A549 treated with GW870086 at 1 μM for 4 hours (cell line): ENCODE measurements around the gene CYB561A3. TPM values are rescaled to one million over a fixed set of nuclear protein-coding genes. Genes with fewer than 3 reads are reported as not detected.

Experiments
- total RNA-seq: library from RNA; stranded (reverse); fragments of 200-300 nt; extraction: Qiagen RNA extraction; gene quantifications from 5 replicates; pipeline ENCODE4 v1.2.3, GENCODE V29; 2022; ENCODE audit warnings: low read depth

Gene CYB561A3
- total RNA-seq = 33.9 to 46.9 TPM (median 45.0 TPM) in 5 replicates

DNA sequence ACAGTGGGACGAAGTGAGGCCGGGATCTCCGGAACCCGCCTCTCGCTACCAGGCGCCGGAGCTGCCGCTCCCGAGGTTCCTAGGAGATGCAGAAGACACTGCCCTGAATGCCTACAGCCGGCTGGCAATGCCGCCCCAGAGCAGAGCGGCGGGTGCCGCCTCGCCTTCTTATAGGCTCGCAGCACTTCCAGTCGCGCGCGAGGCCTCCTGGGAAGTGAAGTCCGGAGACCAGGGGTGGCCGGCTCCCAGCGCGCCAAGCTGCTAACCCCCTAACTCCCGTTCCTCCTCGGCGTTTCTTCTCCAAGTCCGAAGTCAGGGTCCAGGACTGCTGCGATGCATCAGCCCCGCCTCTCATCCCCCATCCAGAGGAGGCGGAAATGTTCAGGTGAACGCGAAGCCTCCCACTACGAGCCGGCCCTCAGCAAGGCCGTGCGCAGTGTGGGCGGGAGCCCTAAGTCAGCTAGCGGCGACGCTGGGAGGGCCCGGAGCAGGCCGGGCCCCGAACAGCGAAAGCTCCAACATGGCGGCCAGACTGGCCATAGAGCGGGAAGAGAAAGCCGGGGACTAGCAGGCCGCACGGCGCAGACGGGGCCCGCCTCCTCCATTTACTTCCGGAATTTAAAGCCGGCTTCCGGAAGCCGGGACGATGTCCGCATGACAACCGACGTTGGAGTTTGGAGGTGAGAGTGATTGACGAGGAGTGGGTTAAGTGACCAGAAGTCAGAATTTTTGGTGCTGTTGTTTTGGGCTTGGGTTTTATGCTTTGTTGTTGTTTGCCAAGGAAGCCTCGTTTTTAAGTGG lies at the start of gene CYB561A3, which contains the start of gene TMEM138:
Gene CYB561A3, minus strand, starts transcription at position 142 of the 801 bp plus-strand sequence. CDS start 5,169 bp downstream, outside the sequence.
Gene TMEM138, plus strand, starts transcription at position 634 of the 801 bp plus-strand sequence. CDS start 2,017 bp downstream, outside the sequence.

GRCh38 chr11:61332797-61333549 lies 28.7 kb downstream of the CYB561A3 start, which contains the start of the genes DDB1 and TKFC:
TSS of gene DDB1 (minus strand) at chr11:61333105. CDS start at chr11:61332968, 137 bp downstream.
TSS of gene TKFC (plus strand) at chr11:61333228. CDS start at chr11:61334729, 1,501 bp downstream.

Other genes starting within 250 kb of the CYB561A3 start
- 14.0 to 18.3 TPM (median 16.9 TPM) in 5 replicates for gene VPS37C, start 200.5 kb downstream of the CYB561A3 start, total RNA-seq
- not detected in 5 replicates for gene PGA3, start 158.4 kb downstream of the CYB561A3 start, total RNA-seq
- not detected in 5 replicates for gene PGA4, start 139.5 kb downstream of the CYB561A3 start, total RNA-seq
- gene PGA5, start 120.7 kb downstream of the CYB561A3 start, total RNA-seq = not detected in 5 replicates
- gene VWCE, start 66.6 kb downstream of the CYB561A3 start, total RNA-seq = 0.61 to 0.90 TPM (median 0.68 TPM) in 5 replicates
- 162 to 166 TPM (median 163 TPM) in 5 replicates for gene DDB1, start 28.8 kb downstream of the CYB561A3 start, total RNA-seq
- 36.9 to 79.4 TPM (median 69.0 TPM) in 5 replicates for gene TKFC, start 28.7 kb downstream of the CYB561A3 start, total RNA-seq
- 83.9 to 99.4 TPM (median 94.0 TPM) in 5 replicates for gene TMEM138, start 492 bp upstream of the CYB561A3 start, total RNA-seq
- 16.2 to 18.2 TPM (median 17.1 TPM) in 5 replicates for gene TMEM216, start 30.7 kb upstream of the CYB561A3 start, total RNA-seq
- 63.0 to 74.3 TPM (median 72.0 TPM) in 5 replicates for gene CPSF7, start 68.1 kb upstream of the CYB561A3 start, total RNA-seq
- gene SDHAF2, start 68.2 kb upstream of the CYB561A3 start, total RNA-seq = 40.7 to 52.2 TPM (median 44.8 TPM) in 5 replicates
- 0.09 to 0.21 TPM (median 0.17 TPM) in 5 replicates for gene LRRC10B, start 146.9 kb upstream of the CYB561A3 start, total RNA-seq
- gene SYT7, start 219.2 kb upstream of the CYB561A3 start, total RNA-seq = 0.96 to 2.0 TPM (median 1.5 TPM) in 5 replicates